AG04449 (cell line): Measurements from ENCODE around the gene PBX4.

Experiments used
- CTCF ChIA-PET: fragments of 350-600 bp; formaldehyde crosslinking; extraction: SDS; loops from one replicate; lab custom pipeline; 2021; ENCODE audit warnings: antibody characterized with exemption; lab: Yijun Ruan, JAX
- POLR2A ChIA-PET: fragments of 400-600, 350-600 bp; formaldehyde crosslinking; extraction: SDS; loops from one replicate; lab custom pipeline; 2020; ENCODE audit warnings: antibody characterized with exemption, inconsistent platforms; lab: Yijun Ruan, JAX
- DNase-seq: peaks from one replicate; pipeline ENCODE4 v3.0.0-alpha.2; 2010; ENCODE audit warnings: low read depth, low spot score
- H3K4me3 ChIP-seq: 2 replicates; pipeline ENCODE4 v1.5.1; 2011; ENCODE audit warnings: low read depth, mild to moderate bottlenecking, control low read depth, low read length
- CTCF ChIP-seq: IDR thresholded peaks from one replicate; pipeline ENCODE4 v1.5.1; 2011; ENCODE audit warnings: mild to moderate bottlenecking, moderate library complexity, low read length, control low read depth, inconsistent platforms; ENCODE audit not compliant: insufficient read depth; ENCODE audit errors: missing control alignments

Gene PBX4

GRCh38 chr19:19655641-19656343, 37.3 kb upstream of the PBX4 start:
- ChIA-PET POLR2A (no interaction called here), CTCF (interaction anchor here (2.4 kb wide), 1 partner anchor 12 kb away, joined by 9 read pairs; the partner anchor contains the start of gene GMIP)
- DNase-seq = no peak
- TF ChIP-seq CTCF = no peak
- no peak overlapping the region for H3K4me3 ChIP-seq

DNA sequence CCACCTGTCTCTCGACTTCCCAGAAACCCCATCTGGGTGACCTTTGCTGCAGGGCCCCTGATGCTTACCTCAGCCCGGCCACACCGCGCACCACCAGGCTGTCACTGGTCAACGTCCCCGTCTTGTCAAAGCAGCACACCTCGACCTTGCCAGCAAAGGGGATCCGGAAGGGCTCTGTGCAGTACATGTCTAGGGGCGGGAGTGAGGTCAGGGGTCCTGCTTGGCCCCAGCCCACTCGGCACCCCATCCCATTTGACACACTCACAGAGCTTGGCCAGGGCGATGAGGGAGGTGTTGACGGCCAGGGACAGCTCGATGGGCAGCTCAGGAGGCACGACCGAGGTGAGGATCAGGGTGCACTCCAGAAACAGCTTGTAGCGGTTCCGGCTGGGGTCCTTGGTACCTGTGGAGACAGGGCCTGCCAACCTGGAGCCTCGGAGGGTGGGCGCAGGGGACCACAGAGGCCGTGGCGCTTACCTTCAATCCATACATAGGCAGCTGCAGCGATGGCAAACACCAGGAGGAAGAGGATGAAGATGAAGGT, 36.6 kb upstream of the PBX4 start:
- ChIA-PET CTCF (interaction anchor here (2.4 to 4.0 kb wide), 2 partner anchors 11 to 123 kb away, joined by 9 to 26 read pairs; partner anchors contain the start of gene GMIP), POLR2A (no interaction called here)
- no peak for DNase-seq
- H3K4me3 ChIP-seq = no peak overlapping the region
- no peak for TF ChIP-seq CTCF

DNA sequence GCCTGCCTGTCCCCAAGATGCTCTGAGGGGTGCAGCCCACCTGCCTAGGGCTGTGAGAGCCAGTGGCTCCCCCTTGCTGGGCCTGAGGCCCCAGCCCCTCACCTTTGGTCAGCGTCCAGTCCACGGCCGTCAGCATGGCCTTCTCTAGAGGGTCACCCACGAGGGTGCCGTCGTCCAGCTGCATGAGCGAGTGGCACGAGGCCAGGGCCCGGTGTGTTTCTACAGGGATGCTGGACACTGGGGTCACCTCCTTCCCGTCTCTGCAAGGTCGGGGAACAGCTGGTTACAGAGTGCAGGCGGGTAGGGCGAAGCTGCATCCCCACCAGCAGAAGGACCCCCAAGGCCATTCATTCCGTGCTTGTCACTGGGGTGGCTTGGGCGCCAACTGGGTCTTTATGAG, 36.0 kb upstream of the PBX4 start:
- POLR2A ChIA-PET = no interaction called here
- H3K4me3 ChIP-seq = no peak overlapping the region
- TF ChIP-seq CTCF = no peak

DNA sequence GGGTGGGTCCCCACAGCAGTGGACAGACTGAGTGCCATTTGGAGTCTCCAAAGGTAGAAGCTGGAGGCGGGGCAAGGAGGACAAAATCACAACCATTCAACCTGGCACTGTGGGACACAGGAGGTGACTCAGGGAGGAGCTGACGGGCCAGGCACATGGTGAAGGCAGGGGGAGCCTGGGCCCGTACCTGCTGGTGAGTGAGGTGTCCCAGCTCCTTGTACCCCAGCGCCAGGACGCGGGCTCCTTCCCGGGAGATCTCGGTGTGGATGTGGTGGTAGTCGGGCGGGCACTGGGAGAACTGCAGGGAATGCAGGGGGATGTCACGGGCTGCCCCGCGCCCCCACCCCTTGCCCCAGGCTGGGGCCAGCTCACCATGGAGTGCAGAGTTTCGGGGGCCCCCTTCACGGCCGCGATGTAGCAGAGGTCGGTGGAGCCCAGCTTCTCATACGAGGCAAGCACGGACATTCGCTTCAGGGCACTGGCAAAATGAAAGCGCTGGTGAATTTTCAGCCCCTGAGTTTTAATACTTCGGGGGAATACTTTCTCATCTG, 35.2 kb upstream of the PBX4 start:
- no peak overlapping the region for H3K4me3 ChIP-seq
- no peak for TF ChIP-seq CTCF
- CTCF ChIA-PET = interaction anchor here (0.7 to 4.0 kb wide), 3 partner anchors 9 to 122 kb away, joined by 3 to 29 read pairs (median 26); partner anchors contain the start of gene GMIP
- POLR2A ChIA-PET = no interaction called here
- no peak for DNase-seq

More for the DNA sequence above, 36.0 kb upstream of the PBX4 start:
- CTCF ChIA-PET = interaction anchor here (2.4 to 4.0 kb wide), 2 partner anchors 10 to 123 kb away, joined by 9 to 26 read pairs; partner anchors contain the start of gene GMIP
- DNase-seq = no peak

DNA sequence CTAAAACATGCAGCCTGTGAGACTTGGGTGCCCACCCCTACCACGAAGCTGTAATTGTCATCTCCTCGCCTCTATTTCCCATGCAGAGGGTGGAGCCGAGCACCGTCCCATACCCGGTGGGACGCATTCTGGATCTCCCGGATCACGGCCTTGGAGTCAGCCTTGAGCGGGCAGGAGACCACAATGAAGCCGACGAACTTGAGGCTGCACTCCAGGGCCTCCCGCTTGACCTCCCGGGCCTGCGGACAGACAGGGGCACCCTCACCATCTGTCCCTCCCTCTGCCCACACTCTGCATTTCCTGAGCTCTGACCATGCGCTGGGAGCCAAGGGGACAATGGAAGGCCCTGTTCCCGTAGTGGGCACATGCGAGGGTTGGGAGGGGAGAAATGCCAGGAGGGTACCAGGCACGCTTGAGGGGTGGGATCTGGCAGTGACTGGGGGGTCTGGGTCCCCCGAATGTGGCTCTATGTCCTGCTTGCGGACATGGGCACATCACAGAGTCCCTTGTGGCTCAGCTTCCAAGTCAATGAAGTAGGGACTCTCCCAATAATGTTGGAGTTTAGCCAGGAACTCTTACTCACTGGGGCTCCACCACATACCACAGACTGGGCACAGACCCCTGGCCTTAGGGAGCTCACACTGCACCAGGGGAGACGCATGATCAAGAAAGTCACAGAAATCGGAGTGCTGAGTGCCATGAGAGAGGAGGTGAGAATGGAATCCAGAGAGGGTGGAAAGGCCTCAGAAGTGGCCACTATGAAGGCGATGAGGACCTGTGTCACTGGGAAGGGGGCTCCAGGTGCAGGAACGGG, 34.2 kb upstream of the PBX4 start:
- CTCF ChIA-PET = interaction anchor here (1.0 to 4.0 kb wide), 5 partner anchors 9 to 124 kb away, joined by 4 to 29 read pairs (median 5); partner anchors contain the start of genes ATP13A1, GMIP and YJEFN3
- no peak for DNase-seq
- TF ChIP-seq CTCF = no peak
- POLR2A ChIA-PET = no interaction called here
- no peak overlapping the region for H3K4me3 ChIP-seq
